ENCODE measurements around the gene CERS6. TPM values are rescaled to one million over a fixed set of nuclear protein-coding genes. Genes with fewer than 3 reads are reported as not detected.

Gene CERS6
- total RNA-seq, 1 donor from 2014 or later, result 58.6 TPM

- no peak for DNase-seq (ENCODE audit: low spot score)
- intact Hi-C loops (cut with DNase I), result no loop called here
These were observed 271.9 kb downstream of the CERS6 start for GRCh38 chr2:168727904-168728470.

GRCh38 chr2:168729455-168729854 is 273.4 kb downstream of the CERS6 start:
- intact Hi-C loops (cut with DNase I), result no loop called here
- no peak for DNase-seq (ENCODE audit: low spot score)

GRCh38 chr2:168730344-168730743 is 274.3 kb downstream of the CERS6 start:
- DNase-seq (ENCODE audit: low spot score), result no peak
- intact Hi-C loops (cut with DNase I), result loop anchor here (5.0 kb wide), 1 partner anchor 88 kb away; no protein-coding TSS in a partner anchor

GRCh38 chr2:168731002-168731401 is 274.9 kb downstream of the CERS6 start:
- DNase-seq (ENCODE audit: low spot score), result no peak
- intact Hi-C loops (cut with DNase I), result loop anchor here (5.0 kb wide), 1 partner anchor 89 kb away; no protein-coding TSS in a partner anchor

GRCh38 chr2:168731616-168732015 is 275.5 kb downstream of the CERS6 start:
- DNase-seq (ENCODE audit: low spot score), result no peak
- intact Hi-C loops (cut with DNase I), result loop anchor here (5.0 kb wide), 1 partner anchor 89 kb away; no protein-coding TSS in a partner anchor

DNA sequence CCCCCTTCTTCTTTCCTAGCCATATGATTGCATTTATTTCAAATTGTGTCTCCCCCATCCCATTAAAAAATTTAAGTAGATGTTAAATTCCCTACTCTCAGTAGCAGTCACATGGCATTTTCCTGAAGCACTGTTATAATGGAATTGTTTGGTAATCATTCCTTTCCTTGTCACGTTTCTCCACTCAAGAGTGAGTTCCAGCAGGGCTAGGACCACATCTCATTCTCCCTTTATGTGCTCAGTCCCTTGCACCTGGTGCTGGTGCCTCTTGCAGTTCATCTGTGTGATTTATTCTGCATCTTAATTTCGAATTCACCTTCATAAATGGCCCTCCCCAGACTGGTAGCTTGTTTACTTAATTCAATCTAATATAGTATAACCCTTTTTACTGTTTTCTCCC is 276.0 kb downstream of the CERS6 start:
- intact Hi-C loops (cut with DNase I), result loop anchor here (5.0 kb wide), 1 partner anchor 90 kb away; no protein-coding TSS in a partner anchor
- DNase-seq (ENCODE audit: low spot score), result no peak

GRCh38 chr2:168732506-168732905 is 276.4 kb downstream of the CERS6 start:
- intact Hi-C loops (cut with DNase I), result loop anchor here (5.0 kb wide), 1 partner anchor 90 kb away; no protein-coding TSS in a partner anchor
- DNase-seq (ENCODE audit: low spot score), result no peak

DNA sequence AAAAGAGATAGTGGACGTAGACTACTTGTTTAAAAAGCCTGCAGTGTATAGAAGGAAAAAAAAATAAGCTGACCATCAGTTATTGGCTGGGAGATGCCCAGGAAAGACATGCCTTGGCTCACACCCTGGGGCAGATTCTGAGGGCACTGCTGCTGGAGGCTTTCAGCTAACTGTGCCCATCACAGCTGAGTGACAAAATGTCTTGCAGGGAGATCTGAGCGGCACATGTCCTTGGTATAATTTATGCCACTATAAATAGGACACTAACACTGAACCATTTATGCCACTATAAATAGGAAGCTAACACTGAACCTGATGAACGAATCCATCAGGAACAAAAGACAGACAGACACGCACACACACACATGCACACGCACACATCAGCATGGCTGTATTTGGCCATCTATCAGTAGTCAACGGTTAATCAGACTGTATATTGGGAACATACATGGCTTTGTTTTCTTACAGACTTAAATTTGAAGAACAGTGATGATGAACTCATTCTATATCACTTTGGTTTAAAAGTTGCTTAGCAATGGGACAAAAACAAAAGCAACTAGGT is 278.2 kb downstream of the CERS6 start:
- no peak for DNase-seq (ENCODE audit: low spot score)
- intact Hi-C loops (cut with DNase I), result loop anchor here (5.0 kb wide), 1 partner anchor 92 kb away; no protein-coding TSS in a partner anchor

DNA sequence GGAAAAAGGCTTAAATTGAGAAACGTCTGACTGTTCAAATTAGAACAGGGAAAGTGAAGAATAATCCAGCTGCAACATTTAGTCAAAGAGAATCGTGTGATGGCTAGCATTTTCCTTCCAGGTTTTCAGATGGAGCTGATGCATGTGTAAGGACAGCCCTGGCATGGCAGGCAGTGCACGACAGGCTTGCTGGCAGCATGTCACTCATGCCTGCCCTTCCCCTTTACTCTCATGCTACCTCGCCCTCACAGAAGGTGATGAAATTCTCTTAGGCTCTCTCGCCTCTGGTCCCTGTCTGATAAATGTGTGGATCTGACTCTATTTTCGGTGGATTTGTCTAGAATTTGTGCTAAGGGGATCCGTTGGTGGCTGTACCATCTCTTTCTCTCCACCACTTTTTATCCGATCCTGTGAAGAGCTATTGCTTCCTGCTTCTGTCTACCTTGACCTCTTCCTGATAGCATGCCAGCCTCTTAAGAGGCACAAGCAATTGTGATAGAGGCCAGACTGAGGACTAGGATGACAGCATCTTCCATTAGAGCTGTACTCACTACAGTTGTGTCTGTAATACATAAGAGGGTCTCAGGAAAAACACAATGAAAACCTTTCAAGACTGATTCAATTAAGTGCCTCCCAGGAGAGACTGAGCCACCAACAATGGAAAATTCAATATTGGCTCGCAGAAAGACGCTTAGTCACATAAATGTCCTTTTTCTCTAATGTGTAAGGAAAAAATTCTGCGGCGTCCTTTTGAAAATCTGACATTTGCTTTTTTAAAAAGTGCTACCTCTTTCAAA is 280.8 kb downstream of the CERS6 start:
- intact Hi-C loops (cut with DNase I), result no loop called here
- DNase-seq (ENCODE audit: low spot score), result no peak

DNA sequence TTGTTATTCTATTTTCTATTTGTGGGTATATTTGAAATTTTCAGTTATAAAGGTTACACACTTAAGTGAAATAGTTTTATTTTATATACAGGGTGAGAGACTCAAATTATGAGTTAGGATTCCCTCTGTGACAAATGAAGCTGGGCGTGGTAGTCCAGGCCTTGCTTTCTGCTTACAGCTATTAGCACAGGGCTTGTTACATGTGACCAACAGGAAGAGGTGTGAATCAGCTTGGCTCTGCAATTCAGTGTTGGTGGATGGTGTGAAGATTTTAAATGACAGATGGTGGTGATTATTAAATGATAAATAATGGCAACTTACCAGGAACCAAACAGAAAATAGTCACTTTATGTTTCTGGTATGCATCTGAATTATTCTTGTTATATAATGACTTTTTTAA is 282.0 kb downstream of the CERS6 start:
- intact Hi-C loops (cut with DNase I), result no loop called here
- DNase-seq (ENCODE audit: low spot score), result no peak

DNA sequence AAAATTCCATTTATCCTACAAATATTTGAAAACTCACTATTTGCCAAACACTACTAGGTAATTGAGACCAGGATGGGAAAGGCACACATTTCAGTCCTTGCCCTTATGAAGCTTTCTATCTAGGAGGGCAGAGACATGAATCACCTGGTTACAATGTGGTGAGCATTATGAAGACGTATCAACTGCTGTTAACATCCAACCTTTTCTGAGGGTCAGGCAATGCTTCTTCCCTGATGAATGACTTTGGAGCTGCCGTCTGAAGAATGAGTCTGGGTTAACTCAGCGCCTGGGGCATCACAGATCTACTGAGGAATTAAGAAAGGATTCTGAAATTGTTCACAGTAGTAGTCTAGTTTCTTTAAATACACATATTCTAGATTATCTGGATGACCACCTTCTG is 284.3 kb downstream of the CERS6 start:
- intact Hi-C loops (cut with DNase I), result no loop called here
- no peak for DNase-seq (ENCODE audit: low spot score)

- no peak for DNase-seq (ENCODE audit: low spot score)
- intact Hi-C loops (cut with DNase I), result no loop called here
These were observed 284.7 kb downstream of the CERS6 start for GRCh38 chr2:168740788-168741187.

GRCh38 chr2:168742258-168742932 is 286.3 kb downstream of the CERS6 start:
- intact Hi-C loops (cut with DNase I), result no loop called here
- no peak for DNase-seq (ENCODE audit: low spot score)

DNA sequence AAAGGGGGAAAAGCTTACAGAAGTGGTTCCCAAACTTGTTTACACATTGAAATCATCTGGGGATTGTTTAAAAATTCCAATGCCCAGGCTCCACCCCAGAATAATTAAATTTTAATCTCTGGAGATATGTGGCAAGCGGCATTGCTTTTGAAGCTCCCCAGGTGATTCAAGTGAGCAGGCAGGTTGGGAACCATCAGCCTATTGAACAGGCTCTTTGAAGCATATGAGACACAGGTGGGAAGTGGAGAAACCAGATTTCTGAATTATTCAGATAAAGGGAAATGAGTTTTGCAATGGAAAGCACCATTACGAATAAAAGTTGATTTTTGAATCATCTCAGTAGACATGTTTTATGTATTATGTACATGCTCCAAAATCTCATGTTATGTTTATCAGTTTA is 288.8 kb downstream of the CERS6 start:
- intact Hi-C loops (cut with DNase I), result no loop called here

GRCh38 chr2:168748461-168748860 is 292.4 kb downstream of the CERS6 start:
- DNase-seq (ENCODE audit: low spot score), result no peak
- intact Hi-C loops (cut with DNase I), result no loop called here

More for the DNA sequence above, 288.8 kb downstream of the CERS6 start:
- no peak for DNase-seq (ENCODE audit: low spot score)

GRCh38 chr2:168749297-168749696 is 293.2 kb downstream of the CERS6 start:
- no peak for DNase-seq (ENCODE audit: low spot score)
- intact Hi-C loops (cut with DNase I), result no loop called here

DNA sequence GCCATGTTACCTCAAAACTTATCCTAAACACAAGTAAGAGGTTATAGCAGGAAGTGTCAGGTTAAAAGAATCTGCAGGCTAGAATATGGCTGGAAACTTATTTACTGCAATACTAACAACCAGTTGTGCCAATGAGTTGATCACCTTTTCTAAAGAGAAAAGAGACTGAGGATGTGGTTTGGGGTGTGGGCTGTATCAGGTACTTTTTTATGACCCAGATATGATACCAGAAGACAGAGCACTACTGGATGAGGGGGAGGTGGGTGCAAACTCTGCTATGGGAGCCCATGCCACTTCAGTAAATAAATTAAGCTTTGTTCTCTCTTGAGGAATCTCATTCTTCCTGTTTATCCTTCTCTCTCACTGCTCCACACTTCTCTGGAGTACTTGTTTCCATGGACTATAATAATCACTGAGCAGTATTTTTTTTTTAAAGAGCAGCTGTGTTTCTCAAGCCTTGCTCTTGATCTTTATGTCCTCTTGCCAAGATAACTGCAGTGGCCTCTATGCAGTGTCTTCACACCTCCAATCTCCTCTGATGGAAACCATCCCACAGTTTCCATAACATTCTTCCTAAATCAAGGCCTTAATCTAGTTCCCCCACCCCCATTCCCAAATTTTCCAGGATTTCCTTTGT is 295.1 kb downstream of the CERS6 start:
- no peak for DNase-seq (ENCODE audit: low spot score)
- intact Hi-C loops (cut with DNase I), result no loop called here

DNA sequence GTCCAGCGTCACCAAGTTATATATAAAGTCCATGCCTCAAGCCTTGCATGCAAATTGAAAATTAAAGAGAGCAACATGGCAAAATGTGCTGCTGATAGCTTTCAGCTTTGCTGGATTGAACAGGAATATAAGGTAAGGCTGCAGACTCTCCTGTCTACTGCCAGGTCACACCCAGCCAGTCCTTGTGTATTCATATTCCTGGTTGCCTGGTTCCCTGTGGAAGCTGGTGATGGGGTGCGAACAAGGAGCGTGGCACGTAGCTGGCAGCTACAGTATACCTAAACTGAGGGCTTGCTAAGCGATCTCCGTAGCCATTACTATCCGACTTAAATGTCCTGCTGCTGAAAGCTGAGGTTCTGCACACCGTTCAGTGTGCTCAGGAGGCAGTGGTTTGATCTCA is 296.3 kb downstream of the CERS6 start:
- intact Hi-C loops (cut with DNase I), result no loop called here
- no peak for DNase-seq (ENCODE audit: low spot score)

DNA sequence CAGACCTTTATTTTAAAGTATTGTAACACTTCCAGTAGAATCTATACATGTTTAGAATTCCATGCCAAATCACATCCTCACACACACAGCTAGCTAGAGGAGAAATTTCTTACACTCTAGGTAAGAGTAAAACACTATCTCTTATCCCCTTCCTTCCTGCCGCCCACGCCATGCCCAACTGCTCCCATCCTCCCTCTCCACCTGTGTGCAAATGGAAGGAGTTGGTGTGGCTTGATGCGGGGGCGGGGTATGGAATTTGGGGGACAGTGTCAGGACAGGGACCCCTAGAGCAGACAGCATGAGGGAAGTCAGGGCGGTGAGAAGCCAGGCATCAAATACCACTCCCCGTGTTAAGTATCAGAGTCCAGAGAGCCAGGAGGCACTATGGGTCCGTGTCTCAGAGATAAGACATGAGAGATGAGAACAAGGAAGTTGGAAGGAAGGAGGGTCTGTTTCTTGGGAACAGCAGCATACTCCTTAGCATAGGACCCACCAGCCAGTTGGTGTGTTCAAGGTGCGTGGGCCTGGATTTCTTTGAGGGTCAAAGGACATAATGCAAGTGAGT is 297.8 kb downstream of the CERS6 start:
- intact Hi-C loops (cut with DNase I), result no loop called here
- no peak for DNase-seq (ENCODE audit: low spot score)

Measured in cardiac septum (tissue), 1 donor.